HG03025 (cell line): Measurements from ENCODE around the gene KCNK2.

Experiments
- ATAC-seq: cut with Tn5 transposase; IDR thresholded peaks from one replicate; pipeline ENCODE4 v1.9.1; 2021; ENCODE audit warnings: mild to moderate bottlenecking, moderate library complexity; ENCODE audit not compliant: unreplicated experiment, low FRiP score

The KCNK2 gene

GRCh38 chr1:215087603-215088002 is 5.1 kb downstream of the KCNK2 start:
- no peak for ATAC-seq

GRCh38 chr1:215094381-215094780 is 11.8 kb downstream of the KCNK2 start:
- no peak for ATAC-seq

GRCh38 chr1:215095524-215095923 is 13.0 kb downstream of the KCNK2 start:
- no peak for ATAC-seq

DNA sequence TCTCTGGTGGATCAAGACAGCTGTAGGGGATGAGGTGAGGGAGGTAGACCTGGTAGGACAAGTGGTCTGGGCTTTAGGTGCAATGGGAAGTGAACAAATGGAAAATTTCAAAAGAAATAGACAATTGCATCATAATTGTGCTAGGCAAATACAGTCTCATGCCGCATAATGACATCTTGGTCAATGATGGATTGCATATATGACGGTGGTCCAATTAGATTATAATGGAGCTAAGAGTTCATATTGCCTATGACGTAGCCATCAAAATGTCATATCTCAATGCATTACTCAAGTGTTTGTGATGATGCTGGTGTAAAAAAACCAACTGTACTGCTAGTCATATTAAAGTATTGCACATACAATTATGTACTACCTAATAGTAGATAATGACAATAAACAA is 19.0 kb downstream of the KCNK2 start:
- no peak for ATAC-seq

DNA sequence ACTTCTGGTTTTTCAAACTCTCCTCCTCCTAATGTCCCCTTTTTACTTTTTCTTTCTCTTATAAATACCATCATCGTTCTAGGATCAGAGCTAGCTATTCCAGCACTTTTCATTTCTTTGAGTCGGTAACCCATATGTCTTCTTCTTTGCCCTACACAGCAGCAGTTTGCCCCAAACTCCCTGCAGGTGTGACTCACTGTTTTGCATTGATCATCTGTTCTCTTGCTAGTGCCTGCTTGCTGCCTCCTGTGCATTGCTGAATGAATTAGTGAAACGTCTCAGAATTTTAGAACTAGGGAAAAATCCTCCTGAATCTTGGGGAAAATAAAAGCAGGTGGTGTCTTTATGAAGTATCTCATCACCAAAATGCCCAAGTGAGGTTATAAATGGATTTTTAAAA is 21.7 kb downstream of the KCNK2 start:
- ATAC-seq = no peak

DNA sequence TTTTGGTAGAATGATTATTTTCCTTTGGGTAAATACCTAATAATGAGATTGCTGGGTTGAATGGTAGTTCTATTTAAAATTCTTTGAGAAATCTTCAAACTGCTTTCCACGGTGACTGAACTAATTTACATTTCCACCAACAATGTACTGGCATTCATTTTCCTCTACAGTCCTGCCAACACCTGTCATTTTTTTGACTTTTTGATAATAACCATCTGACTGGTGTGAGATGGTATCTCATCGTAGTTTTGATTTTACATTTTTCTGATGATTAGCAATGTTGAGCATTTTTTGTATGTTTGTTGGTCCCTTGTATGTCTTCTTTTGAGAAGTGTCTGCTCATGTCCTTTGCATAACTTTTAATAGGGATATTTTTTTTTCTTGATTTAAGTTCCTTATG is 23.5 kb downstream of the KCNK2 start:
- no peak for ATAC-seq

GRCh38 chr1:215109171-215109570 is 26.6 kb downstream of the KCNK2 start:
- ATAC-seq = no peak

DNA sequence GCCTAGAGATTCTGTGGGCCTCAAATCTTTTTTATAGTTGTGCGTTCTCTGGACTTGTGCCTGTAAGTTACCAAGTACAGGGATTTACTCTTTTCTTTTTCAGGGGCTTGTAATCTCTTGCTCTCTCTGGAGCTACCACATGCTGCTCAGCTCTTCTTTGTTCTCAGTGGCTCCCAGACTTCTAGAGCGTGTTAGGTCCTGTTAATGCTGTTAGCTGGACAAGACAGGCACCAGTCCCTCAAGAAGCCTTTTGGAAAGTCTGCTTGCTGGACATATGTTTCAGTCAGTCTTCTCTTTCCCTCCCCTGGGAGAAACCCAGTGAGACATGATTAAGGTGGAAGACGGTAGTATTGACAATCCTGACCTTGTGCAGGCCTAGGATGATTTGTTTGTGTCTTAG is 29.4 kb downstream of the KCNK2 start:
- ATAC-seq = no peak

GRCh38 chr1:215113776-215114153 is 31.2 kb downstream of the KCNK2 start:
- no peak for ATAC-seq

GRCh38 chr1:215114154-215114933 is 31.8 kb downstream of the KCNK2 start:
- ATAC-seq = no peak

GRCh38 chr1:215115760-215116159 is 33.2 kb downstream of the KCNK2 start:
- no peak for ATAC-seq

DNA sequence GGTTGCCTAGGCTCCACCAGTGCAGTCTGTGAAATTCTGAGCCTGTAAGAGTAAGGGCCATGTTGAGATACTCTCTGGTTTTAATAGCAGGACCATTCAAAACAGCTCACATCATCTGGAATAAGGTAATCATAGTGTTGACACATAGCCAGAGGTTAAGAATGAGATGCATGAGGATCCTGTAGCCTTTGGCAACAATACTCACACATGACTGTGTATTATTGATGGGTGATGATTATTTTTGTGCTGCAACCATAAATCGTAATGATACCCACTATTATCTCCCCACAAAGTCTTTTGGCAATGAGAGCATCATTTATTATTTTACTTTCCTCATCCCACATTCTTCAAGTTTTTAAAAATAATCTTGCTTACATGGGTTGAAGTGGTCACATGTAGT is 35.5 kb downstream of the KCNK2 start:
- ATAC-seq = no peak

DNA sequence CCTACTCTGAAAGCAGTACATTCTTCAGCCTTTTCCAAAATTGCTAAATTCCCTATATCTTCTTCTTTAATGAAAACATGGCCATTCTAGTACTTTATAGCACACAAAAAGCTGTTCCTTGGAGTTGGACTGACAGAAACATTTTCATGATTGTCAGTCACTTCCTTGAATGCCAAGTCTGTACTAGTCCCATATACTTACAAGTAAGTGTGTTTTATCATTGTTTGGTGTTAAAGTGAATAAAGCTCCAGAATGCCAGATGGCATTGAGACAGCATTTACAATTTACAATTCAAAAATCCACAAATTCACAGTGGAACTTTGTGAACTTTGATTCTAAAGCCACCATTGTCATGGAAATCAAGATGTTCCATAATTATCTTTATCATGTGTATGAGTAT is 36.5 kb downstream of the KCNK2 start:
- ATAC-seq = no peak

DNA sequence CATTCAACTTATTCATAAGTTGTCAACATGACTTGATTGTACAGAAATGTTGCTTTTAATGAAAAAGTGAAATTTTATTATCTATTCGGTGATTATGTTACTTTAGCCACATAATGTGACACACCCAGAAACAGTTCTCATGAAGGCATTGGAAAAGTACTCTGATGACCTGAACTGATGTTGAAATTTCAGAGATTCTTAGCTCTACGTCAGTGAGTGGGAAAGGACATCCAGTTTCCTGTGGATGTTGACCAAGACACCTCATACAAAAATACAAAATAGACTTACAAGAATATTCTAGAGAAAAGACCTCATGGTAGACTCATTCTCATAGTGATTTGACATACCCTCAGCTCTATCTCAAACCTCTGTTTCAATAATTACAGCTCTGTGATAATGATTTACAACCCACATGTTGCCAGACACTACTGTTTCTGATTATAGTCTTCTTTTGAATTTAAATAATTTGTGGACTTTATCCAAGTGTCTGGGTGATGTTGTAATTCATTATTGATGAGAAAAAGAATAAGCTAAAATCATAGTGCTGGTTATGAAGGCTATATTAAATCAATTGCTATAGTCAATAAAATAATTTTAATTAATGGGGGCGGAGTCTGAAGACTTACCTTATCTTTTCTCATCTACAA is 37.3 kb downstream of the KCNK2 start:
- no peak for ATAC-seq

DNA sequence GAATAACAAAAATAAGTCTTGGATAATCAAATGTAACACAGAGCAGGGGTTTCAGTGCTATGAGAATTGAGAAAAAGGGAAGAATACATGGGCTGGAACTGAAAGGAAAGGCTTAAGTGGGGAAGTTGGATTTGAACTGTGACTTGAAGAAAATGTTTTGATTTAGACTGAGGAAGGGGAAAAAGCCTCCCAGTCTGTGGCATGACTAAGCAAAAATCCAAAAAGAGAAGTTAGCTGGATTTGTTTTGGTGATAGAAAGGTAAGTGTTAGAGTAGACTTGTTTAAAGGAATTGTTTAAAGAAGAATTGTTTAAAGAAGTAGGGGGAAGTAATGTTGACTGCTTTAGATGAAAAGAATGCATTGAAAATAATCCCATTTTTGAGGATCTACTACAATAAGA is 46.0 kb downstream of the KCNK2 start:
- ATAC-seq = no peak

GRCh38 chr1:215131291-215131690 is 48.8 kb downstream of the KCNK2 start:
- ATAC-seq = no peak

DNA sequence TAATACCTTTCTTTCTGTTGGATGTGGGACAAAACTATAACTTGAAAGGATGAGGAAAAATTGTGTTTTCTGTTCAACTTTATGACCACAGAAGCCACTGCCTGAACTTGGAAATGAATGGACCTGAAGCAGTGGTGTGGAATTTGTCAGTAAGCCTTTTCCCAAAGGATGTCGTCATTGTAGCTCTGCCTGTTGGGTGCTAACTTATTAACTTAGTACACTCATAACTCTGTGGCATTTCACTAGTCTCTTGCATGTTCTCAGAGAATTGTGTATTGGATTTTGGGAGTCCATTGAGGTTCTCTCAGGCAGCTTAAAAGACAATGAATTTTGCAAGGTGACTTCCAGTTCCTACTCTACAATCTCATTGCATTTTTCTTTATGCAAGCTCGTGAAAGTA is 49.6 kb downstream of the KCNK2 start:
- no peak for ATAC-seq

DNA sequence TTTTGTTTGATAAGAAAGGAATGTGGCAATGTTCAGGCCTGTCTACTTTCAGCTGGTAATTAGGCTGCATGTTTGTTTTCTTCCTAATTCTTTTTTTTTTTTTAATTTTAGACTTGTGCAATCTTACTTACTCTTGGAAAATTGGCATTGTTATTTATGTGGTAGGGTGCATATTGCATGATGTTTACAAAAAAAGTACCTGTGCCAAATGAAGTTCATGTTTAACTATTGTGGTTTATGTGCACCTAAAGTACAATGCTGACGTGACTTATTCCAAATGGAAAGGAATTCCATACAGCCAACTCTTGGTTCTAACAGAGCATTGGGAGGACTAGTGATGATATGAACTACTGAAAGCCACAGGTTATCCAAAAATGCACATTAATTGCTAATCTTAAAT is 51.0 kb downstream of the KCNK2 start:
- no peak for ATAC-seq

DNA sequence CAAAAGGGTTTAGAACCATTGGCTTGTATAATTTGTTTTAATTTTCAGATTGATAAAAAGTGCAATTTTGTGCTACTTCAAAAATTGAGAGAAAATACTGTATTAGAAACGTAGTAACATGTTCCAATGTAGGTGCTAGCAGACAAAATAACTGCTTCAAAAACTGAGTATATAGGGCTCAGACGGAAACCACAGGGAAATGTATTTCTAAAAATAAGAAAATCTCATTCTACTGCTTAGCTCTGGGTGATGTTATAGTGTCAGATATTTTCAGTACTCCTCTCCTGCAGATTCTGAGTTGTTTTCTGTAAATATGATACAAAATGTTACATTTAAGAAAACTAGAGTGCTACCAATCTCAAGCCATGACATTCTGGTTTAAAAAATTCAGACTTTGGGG is 55.4 kb downstream of the KCNK2 start:
- ATAC-seq = no peak

DNA sequence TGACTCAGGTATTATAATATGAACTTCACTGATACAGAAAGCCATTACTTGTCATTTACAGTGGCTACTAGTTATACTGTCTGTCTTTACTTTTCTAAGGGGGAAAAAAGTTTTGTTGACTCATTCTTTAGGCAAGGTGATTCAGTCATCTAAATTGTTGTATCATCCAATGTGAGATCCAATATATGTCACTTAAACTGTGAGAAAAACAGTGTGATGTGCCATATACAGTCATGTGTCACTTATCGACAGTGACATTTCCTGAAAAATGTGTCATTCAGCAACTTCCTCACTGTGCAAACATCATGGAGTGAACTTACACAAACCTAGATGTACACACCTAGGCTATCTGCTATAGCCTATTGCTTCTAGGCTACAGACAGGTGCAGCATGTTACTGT is 57.6 kb downstream of the KCNK2 start:
- ATAC-seq = no peak

DNA sequence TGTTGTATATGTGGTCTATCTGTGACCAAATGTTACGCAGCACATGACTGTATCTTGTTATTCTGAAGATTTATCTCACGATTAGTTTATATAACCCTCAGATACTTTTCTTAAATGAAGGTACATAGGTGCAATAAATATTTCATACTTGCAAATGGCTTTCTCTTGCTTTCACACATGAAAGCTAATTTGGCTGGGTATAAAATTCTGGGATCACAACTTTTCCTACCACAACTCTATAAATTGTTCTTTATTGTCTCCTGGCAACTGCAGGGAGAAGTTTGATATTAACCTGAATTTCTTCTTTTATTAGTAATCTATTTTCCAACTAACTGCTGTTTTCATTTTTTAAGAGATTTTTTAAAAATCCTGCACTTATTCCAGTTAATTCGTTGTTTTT is 58.9 kb downstream of the KCNK2 start:
- ATAC-seq = no peak

DNA sequence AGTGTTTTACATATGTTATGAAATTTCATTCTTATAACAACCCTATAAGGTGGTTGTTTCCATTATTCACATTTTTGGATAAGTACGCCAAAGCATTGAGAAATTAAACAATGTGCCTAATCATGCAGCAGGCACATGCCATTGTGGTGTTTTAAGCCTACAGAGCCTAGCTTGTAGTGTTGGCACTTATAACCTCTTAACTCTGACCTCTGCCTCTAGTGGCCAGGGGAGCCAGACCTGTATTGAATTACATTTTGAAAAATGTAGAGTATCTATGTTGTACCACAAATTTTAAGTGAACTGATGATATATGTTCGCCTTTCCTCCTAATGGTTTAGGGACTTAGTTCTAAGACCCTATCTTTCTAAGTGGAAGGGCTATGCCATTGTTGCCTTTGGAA is 61.0 kb downstream of the KCNK2 start:
- ATAC-seq = no peak
